ENCODE data around the gene FBXW7.
"Not testable (repeated sequence)": the region's sequence is repeated elsewhere in the genome, so short reads cannot be mapped to it uniquely, and the experiment has no call there.

The FBXW7 gene

GRCh38 chr4:152550687-152551086, 14.8 kb upstream of the FBXW7 start:
- H3K4me1 ChIP-seq (ENCODE audit: control insufficient read depth, insufficient read depth, low read length); H3K27me3 ChIP-seq (ENCODE audit: control insufficient read depth, insufficient read depth, low read length, poor library complexity, severe bottlenecking): not testable (repeated sequence)
- whole genome bisulfite sequencing, 2 experiments = 93 to 100% methylated on average over 1 to 2 of the region's 2 CpGs

DNA sequence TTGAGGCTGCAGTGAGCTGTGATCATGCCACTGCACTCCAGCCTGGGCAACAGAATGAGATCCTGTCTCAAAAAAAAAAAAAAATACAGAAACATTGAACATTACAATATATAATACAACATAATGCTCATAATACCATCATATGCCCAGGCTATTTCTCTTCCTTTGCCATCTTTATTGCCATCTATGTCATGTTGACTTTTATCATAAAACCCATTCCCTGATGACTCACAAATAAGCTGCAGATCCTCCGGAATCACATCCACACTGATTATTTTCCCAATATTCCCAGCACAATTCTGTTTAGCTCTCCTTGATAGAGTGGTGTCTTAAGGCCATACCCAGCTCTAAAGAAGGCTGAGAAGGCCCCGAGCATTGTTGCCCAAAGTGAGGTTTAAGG, 9.2 kb upstream of the FBXW7 start:
- H3K9me3 ChIP-seq (ENCODE audit: control insufficient read depth, low read length) = no peaks in the 10 kb centered on the region
- no peaks in the 10 kb centered on the region for H3K4me1 ChIP-seq (ENCODE audit: control insufficient read depth, insufficient read depth, low read length)
- no peak overlapping the region for H3K4me3 ChIP-seq (ENCODE audit: insufficient read depth, low read depth, low read length)
- H3K36me3 ChIP-seq (ENCODE audit: control insufficient read depth, insufficient read depth, low read length) = peaks cover 3% of the 10 kb centered on the region
- no peaks in the 10 kb centered on the region for H3K27me3 ChIP-seq (ENCODE audit: control insufficient read depth, insufficient read depth, low read length, poor library complexity, severe bottlenecking)
- no peak overlapping the region for H3K27ac ChIP-seq (ENCODE audit: insufficient read depth, low read depth, low read length, poor library complexity, severe bottlenecking)
- WGBS, 2 experiments = 87 to 95% methylated on average over 2 of the region's 2 CpGs

More at GRCh38 chr4:152550687-152551086, 14.8 kb upstream of the FBXW7 start:
- H3K4me3 ChIP-seq (ENCODE audit: insufficient read depth, low read depth, low read length); H3K9me3 ChIP-seq (ENCODE audit: control insufficient read depth, low read length); H3K27ac ChIP-seq (ENCODE audit: insufficient read depth, low read depth, low read length, poor library complexity, severe bottlenecking); H3K36me3 ChIP-seq (ENCODE audit: control insufficient read depth, insufficient read depth, low read length): not testable (repeated sequence)

- H3K4me3 ChIP-seq (ENCODE audit: insufficient read depth, low read depth, low read length); H3K27me3 ChIP-seq (ENCODE audit: control insufficient read depth, insufficient read depth, low read length, poor library complexity, severe bottlenecking); H3K9me3 ChIP-seq (ENCODE audit: control insufficient read depth, low read length); H3K27ac ChIP-seq (ENCODE audit: insufficient read depth, low read depth, low read length, poor library complexity, severe bottlenecking); H3K4me1 ChIP-seq (ENCODE audit: control insufficient read depth, insufficient read depth, low read length); H3K36me3 ChIP-seq (ENCODE audit: control insufficient read depth, insufficient read depth, low read length): not testable (repeated sequence)
- 91 to 92% methylated on average over 7 to 8 of the region's 8 CpGs for WGBS, 2 experiments
These were observed 8.6 kb upstream of the FBXW7 start for GRCh38 chr4:152544533-152544932.

DNA sequence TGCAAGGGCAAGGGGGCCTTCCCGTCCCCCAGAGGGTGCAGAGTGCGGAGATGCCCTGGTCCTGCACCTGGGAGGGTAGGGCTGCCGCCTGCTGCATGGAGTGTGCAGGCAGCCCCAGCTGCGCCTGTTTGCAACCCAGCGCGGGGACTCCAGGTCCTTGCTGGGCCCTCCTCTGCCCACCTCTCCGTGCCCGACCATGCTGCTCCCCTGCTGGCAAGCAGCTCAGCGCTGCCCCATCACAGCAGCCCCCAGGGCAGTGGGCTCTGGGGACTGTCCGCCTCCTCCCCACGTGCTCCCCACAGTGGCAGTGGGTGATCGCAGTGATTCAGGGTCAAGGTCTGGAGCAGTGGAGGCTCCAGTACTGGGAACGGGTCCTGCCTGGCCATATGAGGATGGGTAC, 5.0 kb upstream of the FBXW7 start:
- H3K4me1 ChIP-seq (ENCODE audit: control insufficient read depth, insufficient read depth, low read length) = peaks cover 11% of the 10 kb centered on the region
- H3K27me3 ChIP-seq (ENCODE audit: control insufficient read depth, insufficient read depth, low read length, poor library complexity, severe bottlenecking) = no peaks in the 10 kb centered on the region
- H3K27ac ChIP-seq (ENCODE audit: insufficient read depth, low read depth, low read length, poor library complexity, severe bottlenecking) = no peak overlapping the region
- 95 to 96% methylated on average over 13 of the region's 13 CpGs for WGBS, 2 experiments
- H3K36me3 ChIP-seq (ENCODE audit: control insufficient read depth, insufficient read depth, low read length) = peaks cover 13% of the 10 kb centered on the region
- no peak overlapping the region for H3K4me3 ChIP-seq (ENCODE audit: insufficient read depth, low read depth, low read length)
- no peaks in the 10 kb centered on the region for H3K9me3 ChIP-seq (ENCODE audit: control insufficient read depth, low read length)

DNA sequence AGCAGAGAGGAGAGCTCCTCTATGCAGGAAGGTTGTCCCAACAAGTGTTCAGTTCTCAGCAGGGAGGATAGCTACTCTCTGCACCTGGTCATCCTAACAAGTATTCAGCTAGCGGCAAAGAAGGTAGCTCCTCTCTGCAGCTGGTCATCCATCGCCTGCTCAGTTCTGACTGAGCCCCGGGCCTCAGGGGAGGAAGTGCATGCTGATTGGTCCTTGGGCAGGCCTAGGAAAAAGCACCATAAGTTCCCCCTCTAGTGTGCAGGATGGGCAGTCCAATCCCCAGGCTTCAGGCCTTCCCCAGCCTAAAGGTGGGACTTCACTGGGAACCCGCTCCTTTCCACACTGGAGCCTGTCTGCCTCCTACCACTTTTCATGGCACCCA, 4.4 kb upstream of the FBXW7 start:
- WGBS, 2 experiments = 93 to 94% methylated on average over 4 of the region's 4 CpGs
- no peak overlapping the region for H3K4me3 ChIP-seq (ENCODE audit: insufficient read depth, low read depth, low read length)
- no peaks in the 10 kb centered on the region for H3K9me3 ChIP-seq (ENCODE audit: control insufficient read depth, low read length)
- peaks cover 13% of the 10 kb centered on the region for H3K36me3 ChIP-seq (ENCODE audit: control insufficient read depth, insufficient read depth, low read length)
- H3K4me1 ChIP-seq (ENCODE audit: control insufficient read depth, insufficient read depth, low read length) = peaks cover 11% of the 10 kb centered on the region
- no peaks in the 10 kb centered on the region for H3K27me3 ChIP-seq (ENCODE audit: control insufficient read depth, insufficient read depth, low read length, poor library complexity, severe bottlenecking)
- no peak overlapping the region for H3K27ac ChIP-seq (ENCODE audit: insufficient read depth, low read depth, low read length, poor library complexity, severe bottlenecking)

DNA sequence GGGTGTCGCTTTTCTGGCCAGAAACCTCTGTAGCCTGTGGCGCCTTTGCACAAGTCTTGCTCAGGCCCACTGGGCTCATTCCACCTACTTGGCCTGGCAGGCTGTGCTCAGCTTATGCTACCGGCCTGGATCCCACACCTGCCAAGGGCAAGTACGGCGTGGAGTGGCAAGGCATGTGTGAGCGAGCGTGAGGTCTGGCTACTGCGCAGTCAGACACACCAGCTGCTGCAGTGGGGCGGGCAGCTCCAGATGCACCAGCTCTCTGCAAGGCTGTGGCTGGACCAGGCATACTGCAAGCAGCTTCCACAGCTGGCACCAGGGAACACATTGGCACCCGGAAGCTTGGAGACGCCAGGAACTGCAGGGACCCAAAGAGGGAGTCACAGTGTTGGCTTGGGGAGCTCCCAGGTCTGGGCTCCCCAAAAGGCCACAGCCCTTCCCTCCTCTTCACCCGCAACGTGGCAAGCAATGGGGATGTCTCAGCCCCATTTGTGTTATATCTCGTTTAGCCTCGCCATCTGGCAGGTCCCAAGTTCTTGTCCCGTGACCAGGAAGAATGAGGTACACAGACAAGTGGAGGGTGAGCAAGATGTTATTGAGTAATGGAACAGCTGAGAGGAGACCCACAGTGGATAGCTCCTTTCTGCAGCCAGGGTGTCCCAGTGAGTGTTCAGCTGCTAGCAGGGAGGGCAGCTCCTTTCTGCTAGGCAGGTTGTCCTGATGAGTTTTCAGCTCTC, 3.8 kb upstream of the FBXW7 start:
- no peaks in the 10 kb centered on the region for H3K27me3 ChIP-seq (ENCODE audit: control insufficient read depth, insufficient read depth, low read length, poor library complexity, severe bottlenecking)
- no peaks in the 10 kb centered on the region for H3K9me3 ChIP-seq (ENCODE audit: control insufficient read depth, low read length)
- H3K4me1 ChIP-seq (ENCODE audit: control insufficient read depth, insufficient read depth, low read length) = peaks cover 11% of the 10 kb centered on the region
- peaks cover 13% of the 10 kb centered on the region for H3K36me3 ChIP-seq (ENCODE audit: control insufficient read depth, insufficient read depth, low read length)
- H3K27ac ChIP-seq (ENCODE audit: insufficient read depth, low read depth, low read length, poor library complexity, severe bottlenecking) = no peak overlapping the region
- 96 to 97% methylated on average over 16 of the region's 16 CpGs for WGBS, 2 experiments
- no peak overlapping the region for H3K4me3 ChIP-seq (ENCODE audit: insufficient read depth, low read depth, low read length)

- Histone ChIP-seq H3K4me3 (ENCODE audit: insufficient read depth, low read depth, low read length) (no peak overlapping the region), H3K4me1 (ENCODE audit: control insufficient read depth, insufficient read depth, low read length) (peaks cover 18% of the 10 kb centered on the region), H3K27ac (ENCODE audit: insufficient read depth, low read depth, low read length, poor library complexity, severe bottlenecking) (no peak overlapping the region), H3K9me3 (ENCODE audit: control insufficient read depth, low read length) (no peaks in the 10 kb centered on the region), H3K27me3 (ENCODE audit: control insufficient read depth, insufficient read depth, low read length, poor library complexity, severe bottlenecking) (no peaks in the 10 kb centered on the region), H3K36me3 (ENCODE audit: control insufficient read depth, insufficient read depth, low read length) (peaks cover 13% of the 10 kb centered on the region)
- WGBS, 2 experiments = 77 to 86% methylated on average over 1 of the region's 1 CpG
These were observed 2.0 kb upstream of the FBXW7 start for GRCh38 chr4:152537881-152538280.

DNA sequence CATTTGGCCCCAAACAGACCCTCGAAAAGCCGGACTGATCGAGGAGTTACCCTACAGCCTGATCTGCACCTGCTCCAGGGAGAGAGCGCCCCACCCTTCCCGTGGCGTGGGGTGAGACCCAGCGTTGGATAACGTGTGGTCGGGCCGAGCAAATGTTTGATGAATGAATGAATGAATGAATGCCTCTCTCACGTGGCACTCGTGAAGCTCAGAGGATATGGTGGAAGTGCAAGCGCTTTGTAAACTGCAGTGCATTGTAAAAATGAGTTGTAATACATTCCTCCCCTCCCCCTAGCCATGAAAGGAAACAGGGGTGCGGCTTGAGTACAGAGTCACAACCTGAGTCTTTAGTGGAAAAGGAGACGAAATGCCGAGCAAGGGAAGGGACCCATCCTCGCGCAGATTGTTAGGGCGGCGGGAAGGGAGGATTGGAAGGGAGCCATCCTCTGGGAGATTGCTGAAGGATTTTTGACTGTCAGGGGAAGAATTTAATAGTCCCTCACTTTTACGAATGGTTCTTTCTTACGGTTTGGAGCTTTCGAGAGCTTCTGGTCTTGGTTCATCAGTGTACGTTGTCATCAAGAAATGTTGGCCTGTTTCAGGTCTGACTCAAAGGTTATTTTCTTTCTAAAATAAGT, 772 bp upstream of the FBXW7 start:
- Histone ChIP-seq H3K9me3 (ENCODE audit: control insufficient read depth, low read length) (no peaks in the 10 kb centered on the region), H3K4me3 (ENCODE audit: insufficient read depth, low read depth, low read length) (peak overlapping the region; percentile 91), H3K27me3 (ENCODE audit: control insufficient read depth, insufficient read depth, low read length, poor library complexity, severe bottlenecking) (no peaks in the 10 kb centered on the region), H3K36me3 (ENCODE audit: control insufficient read depth, insufficient read depth, low read length) (peaks cover 13% of the 10 kb centered on the region), H3K4me1 (ENCODE audit: control insufficient read depth, insufficient read depth, low read length) (peaks cover 18% of the 10 kb centered on the region), H3K27ac (ENCODE audit: insufficient read depth, low read depth, low read length, poor library complexity, severe bottlenecking) (peak overlapping the region; percentile 96)
- 1 to 5% methylated on average over 23 to 24 of the region's 24 CpGs for WGBS, 2 experiments

DNA sequence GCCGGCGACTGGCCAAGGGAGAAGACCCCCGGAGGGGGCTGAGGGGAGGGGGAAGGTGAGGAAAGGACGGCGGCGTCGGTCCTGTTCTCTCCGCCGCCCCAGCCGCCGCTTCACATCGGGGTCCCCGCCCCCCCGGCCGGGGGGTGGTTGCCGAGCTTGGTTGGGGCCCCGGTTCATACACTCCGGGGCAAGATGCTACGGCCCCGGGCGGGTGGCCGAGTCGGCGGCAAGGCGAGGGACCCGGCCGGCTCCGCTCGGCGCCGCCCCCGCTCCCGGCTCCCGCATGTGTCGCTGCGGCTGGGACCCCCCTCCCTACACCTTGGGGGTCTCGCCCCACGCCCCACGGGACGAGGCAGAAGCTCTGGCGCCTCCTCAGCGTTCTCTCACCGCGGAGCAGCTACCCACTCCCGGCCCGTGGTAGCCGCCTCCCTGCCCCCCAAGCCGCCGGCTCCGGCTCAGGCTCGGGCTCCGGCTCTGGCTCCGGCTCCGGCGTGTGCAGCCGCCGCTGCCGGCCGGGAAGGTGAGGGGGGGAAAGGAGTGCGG, 461 bp downstream of the FBXW7 start:
- H3K9me3 ChIP-seq (ENCODE audit: control insufficient read depth, low read length) = no peaks in the 10 kb centered on the region
- H3K27ac ChIP-seq (ENCODE audit: insufficient read depth, low read depth, low read length, poor library complexity, severe bottlenecking) = peak overlapping the region; percentile 63
- peak overlapping the region; percentile 91 for H3K4me3 ChIP-seq (ENCODE audit: insufficient read depth, low read depth, low read length)
- peaks cover 13% of the 10 kb centered on the region for H3K36me3 ChIP-seq (ENCODE audit: control insufficient read depth, insufficient read depth, low read length)
- H3K27me3 ChIP-seq (ENCODE audit: control insufficient read depth, insufficient read depth, low read length, poor library complexity, severe bottlenecking) = no peaks in the 10 kb centered on the region
- 0% methylated on average over 60 of the region's 60 CpGs for WGBS, 2 experiments
- H3K4me1 ChIP-seq (ENCODE audit: control insufficient read depth, insufficient read depth, low read length) = peaks cover 18% of the 10 kb centered on the region

- Histone ChIP-seq H3K27ac (ENCODE audit: insufficient read depth, low read depth, low read length, poor library complexity, severe bottlenecking) (no peak overlapping the region), H3K36me3 (ENCODE audit: control insufficient read depth, insufficient read depth, low read length) (peaks cover 7% of the 10 kb centered on the region)
These were observed 1.1 kb downstream of the FBXW7 start for GRCh38 chr4:152534541-152535359.

More at GRCh38 chr4:152534541-152535359, 1.1 kb downstream of the FBXW7 start:
- WGBS, 2 experiments = 3% methylated on average over 45 of the region's 45 CpGs
- Histone ChIP-seq H3K4me3 (ENCODE audit: insufficient read depth, low read depth, low read length) (peak overlapping the region; percentile 91), H3K4me1 (ENCODE audit: control insufficient read depth, insufficient read depth, low read length) (peaks cover 18% of the 10 kb centered on the region), H3K27me3 (ENCODE audit: control insufficient read depth, insufficient read depth, low read length, poor library complexity, severe bottlenecking) (no peaks in the 10 kb centered on the region), H3K9me3 (ENCODE audit: control insufficient read depth, low read length) (no peaks in the 10 kb centered on the region)
